Sigmoid colon (tissue), 4 donors: Measurements from ENCODE around the gene TTC17.
"Not testable (repeated sequence)": the region's sequence is repeated elsewhere in the genome, so short reads cannot be mapped to it uniquely, and the experiment has no call there.

Experiments used
- CTCF ChIP-seq, 4 experiments: fragments of 450-650 bp in 3 of 4; fragments of 200-600 bp in 1 of 4; IDR thresholded peaks; one replicate each; pipeline ENCODE4 v1.5.1; 2016 to 2019; ENCODE audit warnings: antibody characterized with exemption in 4 of 4, mild to moderate bottlenecking in 3 of 4, moderate library complexity in 2 of 4
- EP300 ChIP-seq, 4 donors: sonication (generic); formaldehyde crosslinking; IDR thresholded peaks; one replicate each; pipeline ENCODE4 v1.6.1; 2017; ENCODE audit warnings: antibody characterized with exemption in 4 of 4
- POLR2AphosphoS5 ChIP-seq, 4 donors: sonication (generic); formaldehyde crosslinking; IDR thresholded peaks; one replicate each; pipeline ENCODE4 v1.6.1; 2017; ENCODE audit warnings: antibody characterized with exemption in 4 of 4

DNA sequence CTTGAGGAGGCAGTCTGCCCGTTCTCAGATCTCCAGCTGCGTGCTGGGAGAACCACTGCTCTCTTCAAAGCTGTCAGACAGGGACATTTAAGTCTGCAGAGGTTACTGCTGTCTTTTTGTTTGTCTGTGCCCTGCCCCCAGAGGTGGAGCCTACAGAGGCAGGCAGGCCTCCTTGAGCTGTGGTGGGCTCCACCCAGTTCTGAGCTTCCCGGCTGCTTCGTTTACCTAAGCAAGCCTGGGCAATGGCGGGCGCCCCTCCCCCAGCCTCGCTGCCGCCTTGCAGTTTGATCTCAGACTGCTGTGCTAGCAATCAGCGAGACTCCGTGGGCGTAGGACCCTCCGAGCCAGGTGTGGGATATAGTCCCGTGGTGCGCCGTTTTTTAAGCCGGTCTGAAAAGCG, 7.3 kb upstream of the TTC17 start:
- not testable (repeated sequence) for TF ChIP-seq POLR2AphosphoS5, CTCF, EP300 (IDR thresholded peaks at IDR 0.05)
